ENCODE measurements around the gene CCDC177. TPM values are rescaled to one million over a fixed set of nuclear protein-coding genes. Genes with fewer than 3 reads are reported as not detected.

Gene CCDC177
- total RNA-seq, 1 donor from 2014 or later: not detected

- DNase-seq (ENCODE audit: low read depth): no peak
These were observed 43.5 kb downstream of the CCDC177 start for GRCh38 chr14:69531135-69531534.

GRCh38 chr14:69530095-69530494 is 44.6 kb downstream of the CCDC177 start:
- no peak for DNase-seq (ENCODE audit: low read depth)

GRCh38 chr14:69529563-69529962 is 45.1 kb downstream of the CCDC177 start:
- DNase-seq (ENCODE audit: low read depth): no peak

- DNase-seq (ENCODE audit: low read depth): no peak
These were observed 45.7 kb downstream of the CCDC177 start for GRCh38 chr14:69528930-69529329.

GRCh38 chr14:69528143-69528542 is 46.5 kb downstream of the CCDC177 start:
- no peak for DNase-seq (ENCODE audit: low read depth)

- no peak for DNase-seq (ENCODE audit: low read depth)
These were observed 47.0 kb downstream of the CCDC177 start for GRCh38 chr14:69527635-69528034.

GRCh38 chr14:69525896-69526295 is 48.8 kb downstream of the CCDC177 start:
- no peak for DNase-seq (ENCODE audit: low read depth)

- DNase-seq (ENCODE audit: low read depth): no peak
These were observed 52.6 kb downstream of the CCDC177 start for GRCh38 chr14:69522026-69522425.

Other genes with a start within 250 kb of the CCDC177 start
- gene ERH, start 176.6 kb downstream of the CCDC177 start, total RNA-seq: 70.3 and 71.8 TPM in 2 replicates
- 52.8 and 60.2 TPM in 2 replicates for gene SLC39A9, start 176.2 kb downstream of the CCDC177 start, total RNA-seq
- 1.1 and 2.3 TPM in 2 replicates for gene PLEKHD1, start 90.1 kb downstream of the CCDC177 start, total RNA-seq
- 13.4 and 14.6 TPM in 2 replicates for gene SUSD6, start 36.7 kb upstream of the CCDC177 start, total RNA-seq
- gene SRSF5, start 192.3 kb upstream of the CCDC177 start, total RNA-seq: 149 and 168 TPM in 2 replicates
- not detected in 2 replicates for gene SLC10A1, start 222.4 kb upstream of the CCDC177 start, total RNA-seq